Fibroblast of villous mesenchyme (primary cell): ENCODE data around the gene TMEM132D. TPM values are rescaled to one million over a fixed set of nuclear protein-coding genes. Genes with fewer than 3 reads are reported as not detected.

Experiments used
- DNase-seq: peaks from one replicate; pipeline ENCODE4 v3.0.0-alpha.2; 2010; ENCODE audit warnings: low read depth
- H3K4me3 ChIP-seq: 2 replicates; pipeline ENCODE4 v1.5.1; 2011; ENCODE audit warnings: low read depth, mild to moderate bottlenecking, low read length
- total RNA-seq: library from RNA; depleted of rRNA; stranded (reverse); fragments of >200 nt; gene quantifications from 2 replicates; pipeline ENCODE4 v1.2.3, GENCODE V29; 2012
- TF ChIP-seq, protein P1 (sequence below): IDR thresholded peaks from 2 replicates; pipeline ENCODE4 v1.5.1; 2012; ENCODE audit warnings: low read depth, mild to moderate bottlenecking, low read length; ENCODE audit not compliant: insufficient read depth

TMEM132D gene
- total RNA-seq, 1 donor = not detected

DNA sequence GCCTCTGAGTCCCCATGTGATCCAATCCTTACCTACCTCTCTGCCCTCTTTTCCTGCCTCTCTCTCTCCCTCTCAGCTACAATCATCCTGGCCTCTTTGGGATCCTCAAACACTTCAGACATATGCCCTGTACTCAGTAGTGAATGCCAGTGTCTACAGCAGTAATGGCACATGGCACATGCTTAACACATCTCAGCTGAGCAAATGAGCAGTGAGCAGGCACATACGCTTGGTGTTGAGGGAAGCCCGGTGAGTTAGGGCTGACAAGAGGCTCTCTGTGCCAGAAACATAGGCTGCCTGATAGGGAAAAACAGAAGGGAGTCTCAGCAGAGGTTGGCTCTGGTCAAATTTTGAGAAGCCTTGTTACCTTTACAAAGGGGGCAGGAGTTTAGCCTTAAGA, 409.1 kb downstream of the TMEM132D start:
- TF ChIP-seq, protein P1, sequence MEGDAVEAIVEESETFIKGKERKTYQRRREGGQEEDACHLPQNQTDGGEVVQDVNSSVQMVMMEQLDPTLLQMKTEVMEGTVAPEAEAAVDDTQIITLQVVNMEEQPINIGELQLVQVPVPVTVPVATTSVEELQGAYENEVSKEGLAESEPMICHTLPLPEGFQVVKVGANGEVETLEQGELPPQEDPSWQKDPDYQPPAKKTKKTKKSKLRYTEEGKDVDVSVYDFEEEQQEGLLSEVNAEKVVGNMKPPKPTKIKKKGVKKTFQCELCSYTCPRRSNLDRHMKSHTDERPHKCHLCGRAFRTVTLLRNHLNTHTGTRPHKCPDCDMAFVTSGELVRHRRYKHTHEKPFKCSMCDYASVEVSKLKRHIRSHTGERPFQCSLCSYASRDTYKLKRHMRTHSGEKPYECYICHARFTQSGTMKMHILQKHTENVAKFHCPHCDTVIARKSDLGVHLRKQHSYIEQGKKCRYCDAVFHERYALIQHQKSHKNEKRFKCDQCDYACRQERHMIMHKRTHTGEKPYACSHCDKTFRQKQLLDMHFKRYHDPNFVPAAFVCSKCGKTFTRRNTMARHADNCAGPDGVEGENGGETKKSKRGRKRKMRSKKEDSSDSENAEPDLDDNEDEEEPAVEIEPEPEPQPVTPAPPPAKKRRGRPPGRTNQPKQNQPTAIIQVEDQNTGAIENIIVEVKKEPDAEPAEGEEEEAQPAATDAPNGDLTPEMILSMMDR = no peak
- H3K4me3 ChIP-seq = no peak overlapping the region
- no peak for DNase-seq

DNA sequence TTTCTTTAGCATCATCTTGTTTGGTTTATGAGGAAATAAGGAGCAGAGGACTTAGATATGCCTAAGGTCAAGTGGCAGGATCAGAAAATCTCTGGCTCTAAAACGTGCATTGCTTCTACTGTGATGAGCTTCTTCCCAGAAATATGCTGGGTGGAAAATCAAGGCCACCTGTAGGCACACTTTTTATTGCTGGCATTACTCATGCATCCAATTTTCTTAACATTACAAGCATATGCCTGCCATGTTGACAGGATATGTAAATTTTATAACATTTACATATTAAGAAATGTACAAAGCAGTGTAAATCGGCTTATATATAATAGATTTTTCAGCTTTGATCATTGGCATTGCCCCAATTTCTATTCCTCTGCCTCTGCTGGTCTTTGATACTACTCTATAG, 409.6 kb downstream of the TMEM132D start:
- TF ChIP-seq, protein P1 = no peak
- H3K4me3 ChIP-seq = no peak overlapping the region
- DNase-seq = no peak

DNA sequence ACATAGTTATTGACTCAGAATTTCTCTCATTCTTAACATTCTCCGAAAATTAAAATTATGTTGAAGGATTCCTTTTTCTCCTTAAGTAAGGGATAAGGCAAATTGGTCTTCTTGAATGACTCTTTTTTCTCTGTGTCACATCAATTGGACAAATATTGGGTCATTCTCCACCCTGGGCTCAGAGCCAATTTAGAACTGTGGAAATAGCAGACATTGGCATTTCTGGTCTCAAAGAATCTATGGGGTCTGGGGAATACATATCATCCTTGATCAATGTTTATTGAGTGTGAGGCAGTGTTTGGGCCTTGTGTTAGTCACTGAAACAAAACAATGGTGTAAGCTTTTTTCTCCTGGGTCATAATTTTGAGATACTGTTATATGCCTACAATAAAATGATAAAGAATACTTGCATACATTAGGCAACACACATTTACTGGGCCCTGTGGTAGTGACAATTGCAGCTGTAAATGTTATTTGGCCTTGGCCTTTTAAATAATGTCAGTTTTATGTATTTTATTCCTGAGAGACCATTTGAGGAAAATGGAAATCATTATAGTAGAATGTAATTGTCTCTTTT, 414.6 kb downstream of the TMEM132D start:
- TF ChIP-seq, protein P1 = no peak
- DNase-seq = no peak
- H3K4me3 ChIP-seq = no peak overlapping the region

DNA sequence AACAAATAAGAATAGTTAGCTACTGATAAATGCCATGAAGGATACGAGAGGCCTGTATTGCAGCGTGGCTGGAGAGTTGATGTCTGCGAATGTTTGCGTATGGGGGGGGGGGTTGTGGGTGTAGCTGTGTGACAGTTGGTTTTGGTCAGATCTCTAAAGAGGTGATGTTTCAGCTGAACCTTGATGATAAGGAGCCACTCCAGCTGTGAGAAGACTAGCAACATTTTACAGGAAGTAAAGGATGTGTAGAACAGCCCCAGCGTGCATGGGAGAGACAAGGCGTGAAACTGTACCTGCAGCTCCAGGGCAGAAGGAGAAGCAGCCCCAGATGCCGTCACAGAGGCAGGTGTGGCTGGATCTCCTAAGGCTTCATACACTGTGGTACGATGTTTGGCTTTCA, 416.9 kb downstream of the TMEM132D start:
- TF ChIP-seq, protein P1 = no peak
- no peak overlapping the region for H3K4me3 ChIP-seq
- no peak for DNase-seq

DNA sequence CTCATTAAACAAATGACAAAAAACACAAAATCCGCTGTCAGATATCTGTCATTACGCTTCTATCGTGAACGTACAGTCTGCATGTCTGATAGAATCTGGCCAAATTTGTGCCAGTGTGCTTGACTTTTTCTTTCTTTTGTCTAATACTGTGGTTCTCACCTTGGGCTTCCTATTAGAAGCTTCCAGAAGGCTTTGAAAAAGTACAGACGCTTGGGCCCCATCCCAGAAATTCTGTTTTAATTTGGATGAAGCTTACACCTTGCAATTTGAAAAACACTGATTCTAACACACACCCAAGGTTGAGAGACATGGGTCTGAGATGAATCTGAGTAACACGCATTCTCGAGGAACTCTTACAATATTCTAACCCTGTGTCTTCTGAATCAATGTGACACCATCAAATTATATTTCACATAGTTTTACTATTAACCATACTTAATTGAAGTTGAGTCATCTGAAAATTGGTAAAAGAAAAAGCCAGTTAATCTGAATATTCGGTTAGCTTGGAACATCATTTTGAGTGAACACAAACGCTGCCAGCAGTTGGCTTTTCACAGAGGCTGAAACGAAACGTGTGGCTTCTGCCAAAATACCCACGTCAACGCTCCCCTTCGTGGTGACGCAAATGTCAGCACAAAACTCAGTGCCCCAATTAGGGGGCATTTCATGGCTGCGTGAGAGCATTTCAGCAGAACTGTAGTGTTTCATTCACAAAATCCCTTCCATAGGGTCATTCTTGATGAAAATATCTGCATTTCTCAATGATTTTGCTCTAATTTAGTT, 420.5 kb downstream of the TMEM132D start:
- DNase-seq = no peak
- TF ChIP-seq, protein P1 = no peak

DNA sequence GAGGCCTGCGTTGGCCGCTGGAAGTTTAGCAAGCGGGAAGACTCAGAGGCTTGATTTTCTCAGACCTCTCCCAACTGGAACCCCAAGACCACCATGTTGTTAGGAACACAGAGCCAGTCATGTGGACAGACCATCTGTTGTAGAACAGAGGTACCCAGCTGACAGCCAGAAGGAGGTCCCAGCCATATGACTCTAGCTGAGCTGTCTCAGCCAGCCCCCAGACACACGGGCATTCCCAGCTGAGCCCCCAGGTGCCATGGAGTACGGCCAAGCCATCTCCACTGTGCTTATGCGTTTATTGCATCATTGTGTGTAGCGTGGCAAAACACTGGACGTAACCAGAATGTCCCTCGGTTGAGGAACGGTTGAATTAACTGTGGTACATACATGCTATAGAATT, 421.9 kb downstream of the TMEM132D start:
- DNase-seq = no peak
- H3K4me3 ChIP-seq = no peak overlapping the region
- TF ChIP-seq, protein P1 = no peak

More for the DNA sequence above, 420.5 kb downstream of the TMEM132D start:
- H3K4me3 ChIP-seq = no peak overlapping the region
